HepG2 (cell line): ENCODE data around the gene KIF7. TPM values are rescaled to one million over a fixed set of nuclear protein-coding genes. Genes with fewer than 3 reads are reported as not detected.

Experiments
- ATAC-seq: fragments of 200-7000 bp; cut with Tn5 transposase; 3 replicates; pipeline ENCODE4 v1.9.1; 2020; ENCODE audit warnings: mild to moderate bottlenecking, moderate library complexity
- BruUV-seq: library from RNA; stranded (reverse); fragments of 400-500 nt; replicated peaks from 2 replicates; lab custom pipeline; 2021; lab: Mats Ljungman, UMichigan
- CTCF ChIA-PET: fragments of 300-600 bp; formaldehyde crosslinking; extraction: SDS; loops from one replicate; lab custom pipeline; 2021; ENCODE audit warnings: low total read pairs, inconsistent platforms, low intra/inter-chr PET ratio; lab: Yijun Ruan, JAX
- POLR2A ChIA-PET: fragments of 350-600 bp; sonication (Branson Sonifier 250); formaldehyde crosslinking; loops from one replicate; lab custom pipeline; 2020; ENCODE audit warnings: antibody characterized with exemption, inconsistent platforms; lab: Yijun Ruan, JAX
- DNase-seq: peaks from one replicate; pipeline ENCODE4 v3.0.0-alpha.2; 2015; ENCODE audit warnings: low spot score
- FAIRE-seq: peaks from 3 replicates; lab custom pipeline; 2011; peaks lifted over from hg19 to GRCh38; lab: Jason Lieb, UNC
- H2AFZ ChIP-seq: one replicate; pipeline ENCODE4 v1.6.1; 2011; ENCODE audit warnings: low read length, inconsistent platforms
- H3K27ac ChIP-seq: fragments of 300-600 bp; 3 replicates; pipeline ENCODE4 v1.8.0; 2011; ENCODE audit warnings: mixed run types, mild to moderate bottlenecking, mixed read lengths, low read length, inconsistent platforms; ENCODE audit not compliant: insufficient read depth; ENCODE audit errors: extremely low read length
- H3K27me3 ChIP-seq, 2 experiments: fragments of 200-600 bp in 1 of 2; 2 replicates in 1 of 2; 3 replicates in 1 of 2; pipeline versions ENCODE4 v1.6.0 to v1.8.0; 2011; ENCODE audit warnings: low read length in 2 of 2, mild to moderate bottlenecking in 2 of 2, moderate library complexity in 2 of 2, inconsistent platforms in 1 of 2; ENCODE audit not compliant: insufficient read depth in 2 of 2, control insufficient read depth in 1 of 2
- H3K36me3 ChIP-seq, 2 experiments: fragments of 200-600 bp in 1 of 2; replicated peaks in 1 of 2; 2 replicates in 1 of 2; 3 replicates in 1 of 2; pipeline versions ENCODE4 v1.5.1 to v1.8.0; 2011; ENCODE audit warnings: low read length in 2 of 2, inconsistent platforms in 1 of 2; ENCODE audit not compliant: insufficient read depth in 2 of 2, control insufficient read depth in 1 of 2
- H3K4me1 ChIP-seq: 2 replicates; pipeline ENCODE4 v1.5.1; 2012; ENCODE audit warnings: low read length, inconsistent platforms; ENCODE audit not compliant: insufficient read depth
- H3K4me2 ChIP-seq: 2 replicates; pipeline ENCODE4 v1.6.0; 2011; ENCODE audit warnings: low read depth, low read length, inconsistent platforms
- H3K4me3 ChIP-seq, 3 experiments: fragments of 200-600 bp in 1 of 3; sonication (generic), shearing (Covaris generic) in 1 of 3; replicated peaks in 1 of 3; 2 replicates each; pipeline ENCODE4 v1.5.1; 2011 to 2016; ENCODE audit warnings: low read length in 3 of 3, inconsistent platforms in 2 of 3, low read depth in 2 of 3, mild to moderate bottlenecking in 2 of 3, control low read depth in 1 of 3, mixed read lengths in 1 of 3; ENCODE audit not compliant: insufficient read depth in 1 of 3
- H3K79me2 ChIP-seq: one replicate; pipeline ENCODE4 v1.6.1; 2011; ENCODE audit warnings: low read length, inconsistent platforms; ENCODE audit not compliant: insufficient read depth
- H3K9ac ChIP-seq: 2 replicates; pipeline ENCODE4 v1.6.0; 2011; ENCODE audit warnings: mild to moderate bottlenecking, low read depth, low read length, inconsistent platforms; ENCODE audit not compliant: insufficient read depth
- H3K9me3 ChIP-seq: 2 replicates; pipeline ENCODE4 v1.5.1; 2012; ENCODE audit warnings: mild to moderate bottlenecking, low read length
- H4K20me1 ChIP-seq: 2 replicates; pipeline ENCODE4 v1.6.0; 2011; ENCODE audit warnings: inconsistent platforms, mild to moderate bottlenecking, low read length, moderate library complexity; ENCODE audit not compliant: insufficient read depth
- DZIP1 ChIP-seq: sonication (generic); formaldehyde crosslinking; IDR thresholded peaks from 2 replicates; pipeline ENCODE4 v1.5.0; 2020; ENCODE audit warnings: mild to moderate bottlenecking, missing genetic modification reagents
- HNF1B ChIP-seq: sonication (generic); formaldehyde crosslinking; IDR thresholded peaks from 2 replicates; pipeline ENCODE4 v1.5.1; 2020; ENCODE audit warnings: mild to moderate bottlenecking, moderate library complexity, missing genetic modification reagents
- HOXA3 ChIP-seq: sonication (generic); formaldehyde crosslinking; IDR thresholded peaks from 2 replicates; pipeline ENCODE4 v1.5.0; 2020; ENCODE audit warnings: missing genetic modification reagents
- KDM5B ChIP-seq: sonication (generic); formaldehyde crosslinking; IDR thresholded peaks from 2 replicates; pipeline ENCODE4 v1.4.0; 2020; ENCODE audit warnings: missing genetic modification reagents, mild to moderate bottlenecking, borderline replicate concordance
- WIZ ChIP-seq: sonication (generic); formaldehyde crosslinking; IDR thresholded peaks from 2 replicates; pipeline ENCODE4 v1.5.1; 2020; ENCODE audit warnings: mild to moderate bottlenecking, missing genetic modification reagents
- WGBS: methylation state at CpG from one replicate; pipeline ENCODE4 v1.1.6; 2017; ENCODE audit warnings: low lambda C conversion rate; 5-methylcytosine and 5-hydroxymethylcytosine counted together
- in situ Hi-C: cut with HindIII; loops from 2 replicates; pipeline ENCODE4 v1.10.0; 2017; ENCODE audit warnings: low pct_unique_long_range_greater_than_20kb; ENCODE audit not compliant: extremely low pct_ligation_motif_present
- intact Hi-C: fragments of 100-400 bp; cut with micrococcal nuclease; formaldehyde crosslinking; loops from one replicate; pipeline ENCODE4 v1.10.0; 2022; ENCODE audit not compliant: unreplicated experiment
- polyA plus RNA-seq, 8 experiments: library from polyadenylated mRNA; depleted of rRNA in 3 of 8; stranded (reverse) in 7 of 8; unstranded in 1 of 8; fragments of >200 nt; fragmentation: Illumina TruSeq in 4 of 8; extraction: Trizol in 4 of 8; gene quantifications; 2 replicates each; pipeline versions ENCODE4 v1.2.1 to v1.2.3, GENCODE V29; 2011 to 2016; ENCODE audit warnings: low read depth in 4 of 8, missing spikeins in 1 of 8, mixed read lengths in 1 of 8; ENCODE audit not compliant: insufficient read depth in 1 of 8
- total RNA-seq, 5 experiments: library from RNA; depleted of rRNA; stranded (reverse); fragments of >200 nt; fragmentation: Illumina TruSeq; extraction: Trizol; gene quantifications; 2 replicates each; pipeline ENCODE4 v1.2.3, GENCODE V29; 2016; ENCODE audit warnings: low read depth in 1 of 5

KIF7 gene
- total and polyA plus RNA-seq, 2 of the 13 experiments (the other 11 are each of a cell fraction or from before 2014, with no cell fraction given) = 1.5 to 6.2 TPM

- H3K27me3 ChIP-seq = no peaks in the 10 kb centered on the region
- DNase-seq = no peak
- no peaks in the 10 kb centered on the region for H4K20me1 ChIP-seq
- H3K79me2 ChIP-seq = no peaks in the 10 kb centered on the region
- BruUV-seq = no TSS peak
- FAIRE-seq = no peak
- H3K4me2 ChIP-seq = no peak overlapping the region
- POLR2A ChIA-PET = no interaction called here
- WGBS = 99% methylated on average over 15 of the region's 37 CpGs
- TF ChIP-seq WIZ (CRISPR knock-in tag) (no peak), KDM5B (CRISPR knock-in tag) (no peak), HOXA3 (CRISPR knock-in tag) (no peak), DZIP1 (CRISPR knock-in tag) (no peak), HNF1B (CRISPR knock-in tag) (no peak)
- H3K9me3 ChIP-seq = no peaks in the 10 kb centered on the region
- no peaks in the 10 kb centered on the region; a peak in 1 of 5 replicates for H3K36me3 ChIP-seq
- in situ Hi-C loops = no loop called here
- no peak for ATAC-seq
- H3K4me3 ChIP-seq = no peak overlapping the region
- no peak overlapping the region for H2AFZ ChIP-seq
- intact Hi-C loops = no loop called here
- H3K27ac ChIP-seq = no peak overlapping the region
- CTCF ChIA-PET = no interaction called here
- peaks cover 21% of the 10 kb centered on the region for H3K4me1 ChIP-seq
- no peak overlapping the region for H3K9ac ChIP-seq
Measured at GRCh38 chr15:89649013-89649625, 6.1 kb downstream of the KIF7 start.
